Osteocyte (in vitro differentiated cells): ENCODE measurements around the gene VSTM2L. TPM values are rescaled to one million over a fixed set of nuclear protein-coding genes. Genes with fewer than 3 reads are reported as not detected.
A peak's percentile ranks its signal among the peaks of the same experiment; 100 is the strongest.

ENCODE experiments used
- DNase-seq: peaks from one replicate; pipeline ENCODE4 v3.0.0; 2021; ENCODE audit warnings: mixed read lengths; ENCODE audit not compliant: unreplicated experiment; ENCODE audit errors: extremely low spot score
- H3K27ac Mint-ChIP-seq: one replicate; pipeline ENCODE4 v1.8.0; 2021; ENCODE audit warnings: mild to moderate bottlenecking, mixed read lengths; ENCODE audit not compliant: unreplicated experiment
- H3K27me3 Mint-ChIP-seq: one replicate; pipeline ENCODE4 v1.8.0; 2021; ENCODE audit warnings: mixed read lengths; ENCODE audit not compliant: unreplicated experiment
- H3K36me3 Mint-ChIP-seq: one replicate; pipeline ENCODE4 v1.8.0; 2021; ENCODE audit warnings: mixed read lengths; ENCODE audit not compliant: unreplicated experiment
- H3K4me1 Mint-ChIP-seq: one replicate; pipeline ENCODE4 v1.8.0; 2021; ENCODE audit warnings: mixed read lengths; ENCODE audit not compliant: unreplicated experiment
- H3K4me3 Mint-ChIP-seq: one replicate; pipeline ENCODE4 v1.8.0; 2021; ENCODE audit warnings: mild to moderate bottlenecking, moderate library complexity, mixed read lengths; ENCODE audit not compliant: unreplicated experiment
- H3K9me3 Mint-ChIP-seq: one replicate; pipeline ENCODE4 v1.8.0; 2021; ENCODE audit warnings: mixed read lengths; ENCODE audit not compliant: unreplicated experiment
- CTCF ChIP-seq: fragments of 200-600 bp; sonication (generic); IDR thresholded peaks from 2 replicates; pipeline ENCODE4 v1.5.0; 2021; ENCODE audit warnings: antibody characterized with exemption, mild to moderate bottlenecking, moderate library complexity
- total RNA-seq: library from RNA; stranded (reverse); gene quantifications from 2 replicates; pipeline ENCODE4 v1.2.1, GENCODE V29; 2021

The VSTM2L gene
- total RNA-seq, 1 donor from 2014 or later, result 14.7 TPM

DNA sequence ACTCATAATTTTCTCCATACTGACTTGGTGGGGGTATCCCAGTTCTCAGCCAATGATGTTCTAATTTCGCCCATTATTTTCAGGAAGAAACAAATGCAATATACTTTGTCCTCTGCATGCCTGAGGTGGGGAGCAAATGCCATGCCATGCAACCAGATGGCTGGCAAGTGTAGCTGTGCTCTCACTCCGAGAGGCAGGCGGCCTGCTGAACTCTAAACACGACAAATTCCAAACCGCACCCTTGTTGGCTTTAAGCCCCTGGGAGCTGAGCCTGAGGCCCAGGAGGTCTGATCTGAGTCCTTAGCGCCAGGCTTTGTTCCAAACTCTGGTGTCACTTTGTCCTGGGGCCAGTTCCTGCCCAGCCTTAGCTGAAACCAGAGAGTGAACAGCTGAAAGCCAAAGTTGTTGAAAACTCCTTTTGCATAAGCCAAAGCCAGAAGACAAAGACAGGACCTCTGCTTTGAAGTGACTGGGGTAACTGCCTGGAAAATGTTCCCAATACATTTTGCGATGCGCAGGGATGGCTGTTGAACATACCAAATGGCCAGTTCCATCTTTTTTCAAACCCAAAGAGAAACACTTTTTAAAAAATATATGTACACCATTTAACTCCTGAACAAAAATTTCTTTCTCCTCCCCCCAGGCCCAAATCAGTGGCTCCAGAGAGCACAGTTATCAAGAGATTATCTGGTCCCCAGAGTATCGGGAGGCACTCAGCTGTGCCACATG lies 84.1 kb downstream of the VSTM2L start:
- no peaks in the 10 kb centered on the region for H3K9me3 Mint-ChIP-seq
- H3K27me3 Mint-ChIP-seq, result no peaks in the 10 kb centered on the region
- TF ChIP-seq CTCF, result no peak
- DNase-seq, result no peak
- H3K27ac Mint-ChIP-seq, result peak overlapping the region; percentile 86
- no peak overlapping the region for H3K4me3 Mint-ChIP-seq
- H3K4me1 Mint-ChIP-seq, result peaks cover 60% of the 10 kb centered on the region
- peaks cover 11% of the 10 kb centered on the region for H3K36me3 Mint-ChIP-seq

- no peak for TF ChIP-seq CTCF
- peaks cover 64% of the 10 kb centered on the region for H3K4me1 Mint-ChIP-seq
Observed at GRCh38 chr20:37987602-37988290, 84.8 kb downstream of the VSTM2L start.

GRCh38 chr20:37988306-37988954 lies 85.5 kb downstream of the VSTM2L start:
- peaks cover 7% of the 10 kb centered on the region for H3K36me3 Mint-ChIP-seq
- peaks cover 71% of the 10 kb centered on the region for H3K4me1 Mint-ChIP-seq
- DNase-seq, result no peak
- no peak overlapping the region for H3K4me3 Mint-ChIP-seq
- H3K27ac Mint-ChIP-seq, result peak overlapping the region; percentile 55
- no peak for TF ChIP-seq CTCF
- no peaks in the 10 kb centered on the region for H3K9me3 Mint-ChIP-seq
- H3K27me3 Mint-ChIP-seq, result no peaks in the 10 kb centered on the region

More at GRCh38 chr20:37987602-37988290, 84.8 kb downstream of the VSTM2L start:
- Mint-ChIP-seq H3K27ac (peak overlapping the region; percentile 86), H3K36me3 (peaks cover 7% of the 10 kb centered on the region), H3K9me3 (no peaks in the 10 kb centered on the region), H3K4me3 (no peak overlapping the region), H3K27me3 (no peaks in the 10 kb centered on the region)
- DNase-seq, result no peak

GRCh38 chr20:37989601-37990295 lies 86.8 kb downstream of the VSTM2L start:
- DNase-seq, result no peak
- H3K27ac Mint-ChIP-seq, result no peak overlapping the region
- H3K36me3 Mint-ChIP-seq, result peaks cover 11% of the 10 kb centered on the region
- no peak for TF ChIP-seq CTCF
- H3K4me1 Mint-ChIP-seq, result peaks cover 73% of the 10 kb centered on the region
- H3K9me3 Mint-ChIP-seq, result no peaks in the 10 kb centered on the region
- no peaks in the 10 kb centered on the region for H3K27me3 Mint-ChIP-seq
- no peak overlapping the region for H3K4me3 Mint-ChIP-seq
